NCI-H1930 (cell line): Measurements from ENCODE around the gene CROT.

ENCODE experiments used
- DNase-seq, 2 experiments: peaks; one replicate each; lab custom pipeline; 2025; lab: John Stamatoyannopoulos, UW

CROT gene

GRCh38 chr7:87341441-87341840 lies 4.0 kb upstream of the CROT start:
- DNase-seq = no peak

GRCh38 chr7:87342231-87342630 lies 3.2 kb upstream of the CROT start:
- no peak for DNase-seq

GRCh38 chr7:87344446-87344845 lies 1.0 kb upstream of the CROT start:
- DNase-seq = no peak

GRCh38 chr7:87345962-87346371 lies 503 bp downstream of the CROT start:
- DNase-seq = no peak

- no peak for DNase-seq
Observed at GRCh38 chr7:87347207-87347606, 1.7 kb downstream of the CROT start.

GRCh38 chr7:87347664-87348063 lies 2.2 kb downstream of the CROT start:
- DNase-seq = no peak

- DNase-seq = no peak
Observed at GRCh38 chr7:87354749-87355148, 9.3 kb downstream of the CROT start.

- no peak for DNase-seq
Observed at GRCh38 chr7:87356448-87356847, 11.0 kb downstream of the CROT start.

- no peak for DNase-seq
Observed at GRCh38 chr7:87359366-87359765, 13.9 kb downstream of the CROT start.

- DNase-seq = no peak
Observed at GRCh38 chr7:87361320-87361719, 15.9 kb downstream of the CROT start.

GRCh38 chr7:87363342-87363741 lies 17.9 kb downstream of the CROT start:
- DNase-seq = no peak

GRCh38 chr7:87364246-87364645 lies 18.8 kb downstream of the CROT start:
- DNase-seq = no peak

GRCh38 chr7:87369216-87369615 lies 23.8 kb downstream of the CROT start:
- DNase-seq = no peak

- no peak for DNase-seq
Observed at GRCh38 chr7:87370660-87371180, 25.3 kb downstream of the CROT start.

GRCh38 chr7:87375662-87376435 lies 30.4 kb downstream of the CROT start:
- DNase-seq = no peak

- no peak for DNase-seq
Observed at GRCh38 chr7:87380905-87381304, 35.4 kb downstream of the CROT start.

- no peak for DNase-seq
Observed at GRCh38 chr7:87391020-87391701, 45.7 kb downstream of the CROT start.

GRCh38 chr7:87395442-87396020 lies 50.1 kb downstream of the CROT start:
- no peak for DNase-seq

- DNase-seq = no peak
Observed at GRCh38 chr7:87398446-87398845, 53.0 kb downstream of the CROT start.

GRCh38 chr7:87404674-87405073 lies 59.2 kb downstream of the CROT start:
- no peak for DNase-seq

- no peak for DNase-seq
Observed at GRCh38 chr7:87411186-87411585, 65.7 kb downstream of the CROT start.

- no peak for DNase-seq
Observed at GRCh38 chr7:87413029-87413428, 67.6 kb downstream of the CROT start.
